HepG2 (cell line): ENCODE data around the gene HEXIM1. TPM values are rescaled to one million over a fixed set of nuclear protein-coding genes. Genes with fewer than 3 reads are reported as not detected.

ENCODE experiments used
- ATM ChIP-seq: fragments of 450-650 bp; IDR thresholded peaks from 2 replicates; pipeline ENCODE4 v1.7.1; 2017; ENCODE audit warnings: mild to moderate bottlenecking, borderline replicate concordance
- CBX1 ChIP-seq: IDR thresholded peaks from one replicate; pipeline ENCODE4 v1.6.1; 2016; ENCODE audit warnings: antibody characterized with exemption, low read depth
- ERF ChIP-seq: IDR thresholded peaks from 2 replicates; pipeline ENCODE4 v1.6.1; 2018; ENCODE audit warnings: missing biosample characterization, missing genetic modification reagents
- MAX ChIP-seq: IDR thresholded peaks from 2 replicates; pipeline ENCODE4 v1.6.1; 2012; ENCODE audit warnings: inconsistent platforms
- MBNL3 ChIP-seq: fragments of 250-450 bp; sonication (Bioruptor Pico); conservative IDR thresholded peaks from 2 replicates; pipeline ENCODE4 v1.8.0; 2022; ENCODE audit warnings: mild to moderate bottlenecking, inconsistent platforms
- MED13 ChIP-seq: sonication (generic); formaldehyde crosslinking; IDR thresholded peaks from 2 replicates; pipeline ENCODE4 v1.5.0; 2020; ENCODE audit warnings: missing genetic modification reagents
- MED8 ChIP-seq: sonication (generic); formaldehyde crosslinking; IDR thresholded peaks from 2 replicates; pipeline ENCODE4 v1.8.1; 2023; ENCODE audit warnings: mild to moderate bottlenecking, missing genetic modification reagents; ENCODE audit not compliant: insufficient replicate concordance
- MTA1 ChIP-seq: sonication (generic); formaldehyde crosslinking; IDR thresholded peaks from 2 replicates; pipeline ENCODE4 v1.4.0; 2020; ENCODE audit warnings: missing genetic modification reagents, mild to moderate bottlenecking, borderline replicate concordance
- NONO ChIP-seq, 2 experiments: fragments of 450-650 bp in 1 of 2; sonication (generic) in 1 of 2; formaldehyde crosslinking in 1 of 2; IDR thresholded peaks in 1 of 2; conservative IDR thresholded peaks in 1 of 2; 2 replicates each; pipeline versions ENCODE4 v1.6.1 to v1.8.0; 2017 to 2022; ENCODE audit warnings: mild to moderate bottlenecking in 1 of 2, missing genetic modification reagents in 1 of 2, moderate library complexity in 1 of 2
- SMYD3 ChIP-seq: sonication (generic); formaldehyde crosslinking; IDR thresholded peaks from 2 replicates; pipeline ENCODE4 v1.8.1; 2023; ENCODE audit warnings: mild to moderate bottlenecking, missing genetic modification reagents
- SOX13 ChIP-seq, 3 experiments: fragments of 450-650 bp in 1 of 3; sonication (generic) in 1 of 3; formaldehyde crosslinking in 1 of 3; IDR thresholded peaks in 2 of 3; conservative IDR thresholded peaks in 1 of 3; 2 replicates each; pipeline versions ENCODE4 v1.5.0 to v1.6.1; 2016 to 2020; ENCODE audit warnings: antibody characterized with exemption in 1 of 3, mild to moderate bottlenecking in 1 of 3, missing compliant biosample characterization in 1 of 3, missing genetic modification reagents in 1 of 3, moderate library complexity in 1 of 3
- TEAD3 ChIP-seq: optimal IDR thresholded peaks from 2 replicates; pipeline ENCODE3; 2016; ENCODE audit warnings: borderline replicate concordance
- TERF1 ChIP-seq: sonication (generic); formaldehyde crosslinking; IDR thresholded peaks from 2 replicates; pipeline ENCODE4 v1.8.0; 2022; ENCODE audit warnings: mild to moderate bottlenecking, missing genetic modification reagents, moderate library complexity
- USF2 ChIP-seq, 2 experiments: sonication (generic) in 1 of 2; formaldehyde crosslinking in 1 of 2; IDR thresholded peaks; 2 replicates each; pipeline versions ENCODE4 v1.5.1 to v1.6.1; 2011 to 2020; ENCODE audit warnings: borderline replicate concordance in 1 of 2, low read depth in 1 of 2, low read length in 1 of 2, mild to moderate bottlenecking in 1 of 2, missing genetic modification reagents in 1 of 2, moderate library complexity in 1 of 2
- ZFYVE20 ChIP-seq: sonication (generic); formaldehyde crosslinking; IDR thresholded peaks from 2 replicates; pipeline ENCODE4 v1.8.0; 2023; ENCODE audit warnings: low read depth, mild to moderate bottlenecking, moderate library complexity, missing genetic modification reagents, borderline replicate concordance
- ZNF3 ChIP-seq: IDR thresholded peaks from 2 replicates; pipeline ENCODE4 v1.7.0; 2017; ENCODE audit warnings: inconsistent platforms
- ZNF30 ChIP-seq: sonication (generic); formaldehyde crosslinking; IDR thresholded peaks from 2 replicates; pipeline ENCODE4 v1.5.0; 2020; ENCODE audit warnings: mild to moderate bottlenecking, missing genetic modification reagents
- ZNF335 ChIP-seq: sonication (generic); formaldehyde crosslinking; IDR thresholded peaks from 2 replicates; pipeline ENCODE4 v1.4.0; 2020; ENCODE audit warnings: missing genetic modification reagents
- ZNF33B ChIP-seq: sonication (generic); formaldehyde crosslinking; IDR thresholded peaks from 2 replicates; pipeline ENCODE4 v1.5.1; 2020; ENCODE audit warnings: mild to moderate bottlenecking, missing genetic modification reagents
- ZNF543 ChIP-seq: sonication (generic); formaldehyde crosslinking; IDR thresholded peaks from 2 replicates; pipeline ENCODE4 v1.4.0; 2020; ENCODE audit warnings: mild to moderate bottlenecking, missing genetic modification reagents
- ZNF556 ChIP-seq: sonication (generic); formaldehyde crosslinking; IDR thresholded peaks from 2 replicates; pipeline ENCODE4 v1.4.0; 2020; ENCODE audit warnings: mild to moderate bottlenecking, missing genetic modification reagents, borderline replicate concordance
- ZNF580 ChIP-seq: IDR thresholded peaks from 2 replicates; pipeline ENCODE4 v1.6.1; 2016; ENCODE audit warnings: low read depth, borderline replicate concordance
- ZNF670 ChIP-seq: sonication (generic); formaldehyde crosslinking; IDR thresholded peaks from 2 replicates; pipeline ENCODE4 v1.8.0; 2022; ENCODE audit warnings: mild to moderate bottlenecking, missing genetic modification reagents, borderline replicate concordance
- ZNF709 ChIP-seq: sonication (generic); formaldehyde crosslinking; IDR thresholded peaks from 2 replicates; pipeline ENCODE4 v1.5.0; 2020; ENCODE audit warnings: mild to moderate bottlenecking, missing genetic modification reagents
- ZNF740 ChIP-seq: sonication (generic); formaldehyde crosslinking; IDR thresholded peaks from 2 replicates; pipeline ENCODE4 v1.4.0; 2020; ENCODE audit warnings: missing genetic modification reagents
- polyA plus RNA-seq, 8 experiments: library from polyadenylated mRNA; depleted of rRNA in 3 of 8; stranded (reverse) in 7 of 8; unstranded in 1 of 8; fragments of >200 nt; fragmentation: Illumina TruSeq in 4 of 8; extraction: Trizol in 4 of 8; gene quantifications; 2 replicates each; pipeline versions ENCODE4 v1.2.1 to v1.2.3, GENCODE V29; 2011 to 2016; ENCODE audit warnings: low read depth in 4 of 8, missing spikeins in 1 of 8, mixed read lengths in 1 of 8; ENCODE audit not compliant: insufficient read depth in 1 of 8
- total RNA-seq, 5 experiments: library from RNA; depleted of rRNA; stranded (reverse); fragments of >200 nt; fragmentation: Illumina TruSeq; extraction: Trizol; gene quantifications; 2 replicates each; pipeline ENCODE4 v1.2.3, GENCODE V29; 2016; ENCODE audit warnings: low read depth in 1 of 5

HEXIM1 gene
- total and polyA plus RNA-seq, 2 of the 13 experiments (the other 11 are each of a cell fraction or from before 2014, with no cell fraction given): 10.5 to 16.6 TPM

GRCh38 chr17:45162025-45162687 lies 13.9 kb downstream of the HEXIM1 start (continued):
- TF ChIP-seq ATM (no peak), MED8 (CRISPR knock-in tag) (no peak), MBNL3 (CRISPR knock-in tag) (no peak), USF2 (IDR thresholded peaks at IDR 0.05; ENCODE audit: low read depth, low read length) (no peak), USF2 (CRISPR knock-in tag; IDR thresholded peaks at IDR 0.05; ENCODE audit: borderline replicate concordance) (no peak), TEAD3 (peak; percentile 48), SOX13 (IDR thresholded peaks at IDR 0.05) (no peak), SOX13 (CRISPR knock-in tag; conservative IDR thresholded peaks at IDR 0.05 in 1 of 2, IDR thresholded peaks at IDR 0.05 in 1 of 2) (no peak), ZNF33B (CRISPR knock-in tag) (peak; percentile 30), ZNF3 (no peak), ZNF30 (CRISPR knock-in tag) (no peak), CBX1 (no peak), ZNF740 (CRISPR knock-in tag) (no peak; the same call in 1 of the 2 replicates), NONO (IDR thresholded peaks at IDR 0.05) (no peak), NONO (CRISPR knock-in tag; conservative IDR thresholded peaks at IDR 0.05) (no peak), MED13 (CRISPR knock-in tag) (no peak), ZNF670 (CRISPR knock-in tag) (no peak), ZNF543 (CRISPR knock-in tag) (no peak), SMYD3 (no peak), ERF (CRISPR knock-in tag) (no peak), ZNF556 (no peak), MAX (no peak), TERF1 (CRISPR knock-in tag) (no peak), ZNF709 (CRISPR knock-in tag) (peak; percentile 45; the same call in 1 of the 2 replicates), ZNF580 (CRISPR knock-in tag) (no peak), MTA1 (CRISPR knock-in tag) (no peak; the same call in 1 of the 2 replicates), ZNF335 (CRISPR knock-in tag) (no peak), ZFYVE20 (CRISPR knock-in tag) (0 out of 2 replicates have a peak, but pooled peaks have one; percentile 52)
